ENCODE data around the gene MON1A. TPM values are rescaled to one million over a fixed set of nuclear protein-coding genes. Genes with fewer than 3 reads are reported as not detected.

Gene MON1A, protein sequence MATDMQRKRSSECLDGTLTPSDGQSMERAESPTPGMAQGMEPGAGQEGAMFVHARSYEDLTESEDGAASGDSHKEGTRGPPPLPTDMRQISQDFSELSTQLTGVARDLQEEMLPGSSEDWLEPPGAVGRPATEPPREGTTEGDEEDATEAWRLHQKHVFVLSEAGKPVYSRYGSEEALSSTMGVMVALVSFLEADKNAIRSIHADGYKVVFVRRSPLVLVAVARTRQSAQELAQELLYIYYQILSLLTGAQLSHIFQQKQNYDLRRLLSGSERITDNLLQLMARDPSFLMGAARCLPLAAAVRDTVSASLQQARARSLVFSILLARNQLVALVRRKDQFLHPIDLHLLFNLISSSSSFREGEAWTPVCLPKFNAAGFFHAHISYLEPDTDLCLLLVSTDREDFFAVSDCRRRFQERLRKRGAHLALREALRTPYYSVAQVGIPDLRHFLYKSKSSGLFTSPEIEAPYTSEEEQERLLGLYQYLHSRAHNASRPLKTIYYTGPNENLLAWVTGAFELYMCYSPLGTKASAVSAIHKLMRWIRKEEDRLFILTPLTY
- total RNA-seq (10 to 100 TPM; 16.4 to 17.3 TPM), polyA plus RNA-seq (ENCODE audit: insufficient read depth, low read depth, low replicate concordance) (23.9 TPM)
- long read RNA-seq, donor 1, partial matches to known transcripts = 0 of 2 reads
- long read RNA-seq, donor 1, other reads (novel, unspliced or antisense) = 0 of 2 reads
- long read RNA-seq, donor 2, partial matches to known transcripts = 0 of 1 reads
- long read RNA-seq, donor 2, other reads (novel, unspliced or antisense) = 0 of 1 reads

DNA sequence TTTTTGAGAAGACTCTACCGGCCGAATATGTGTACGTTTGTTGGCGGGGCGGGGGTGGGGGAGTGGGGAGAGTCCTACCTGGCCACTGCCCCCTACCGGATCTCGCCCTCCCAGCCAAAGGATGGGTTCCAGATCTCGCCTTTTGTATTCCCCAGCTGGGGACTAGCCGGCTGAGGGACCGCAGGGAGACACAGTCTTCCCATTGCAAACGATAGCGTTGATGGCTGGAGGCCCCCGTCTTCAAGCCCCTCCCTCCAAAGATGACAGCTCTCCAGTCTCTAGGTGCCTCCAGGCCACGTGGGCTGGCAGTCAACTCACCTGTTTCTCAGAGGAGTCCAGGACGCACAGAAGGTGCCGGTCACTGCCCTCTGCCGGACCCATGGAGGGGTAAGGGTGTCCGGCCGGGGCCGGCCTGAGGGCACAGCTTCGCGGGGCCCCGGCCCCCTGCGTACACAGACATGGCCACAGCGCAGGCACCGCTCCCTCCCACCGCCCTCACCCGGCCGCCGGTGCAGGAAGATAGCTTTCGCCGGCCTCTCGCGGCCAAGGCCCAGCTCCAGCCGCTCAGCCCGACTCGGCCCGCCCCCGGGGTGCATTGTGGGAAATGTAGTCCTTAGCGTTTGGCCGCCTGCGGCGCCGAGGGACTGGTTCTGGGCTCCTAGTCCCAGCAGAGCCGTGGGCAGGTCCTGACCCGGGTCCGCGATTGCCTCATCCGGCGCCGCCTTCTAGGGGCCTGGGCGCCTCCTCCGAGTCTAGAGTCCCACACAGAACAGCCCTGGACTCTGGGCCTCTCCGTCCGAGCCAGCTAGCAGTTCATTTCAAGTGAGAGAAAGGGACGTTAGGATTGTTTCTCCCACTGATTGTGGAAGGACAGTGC lies at the start of gene MON1A:
MON1A (minus strand) TSS at position 521 of the 877 bp plus-strand sequence. CDS start 16,465 bp downstream, outside the sequence.
- 1% methylated on average over 20 to 28 of the region's 56 CpGs for WGBS, 2 donors
- H3K27me3 ChIP-seq = no peaks in the 10 kb centered on the region
- H3K9me3 ChIP-seq = no peaks in the 10 kb centered on the region
- H3K4me3 ChIP-seq = peak within 1 kb of the TSS; percentile 70 to 93
- TF ChIP-seq, protein P1, sequence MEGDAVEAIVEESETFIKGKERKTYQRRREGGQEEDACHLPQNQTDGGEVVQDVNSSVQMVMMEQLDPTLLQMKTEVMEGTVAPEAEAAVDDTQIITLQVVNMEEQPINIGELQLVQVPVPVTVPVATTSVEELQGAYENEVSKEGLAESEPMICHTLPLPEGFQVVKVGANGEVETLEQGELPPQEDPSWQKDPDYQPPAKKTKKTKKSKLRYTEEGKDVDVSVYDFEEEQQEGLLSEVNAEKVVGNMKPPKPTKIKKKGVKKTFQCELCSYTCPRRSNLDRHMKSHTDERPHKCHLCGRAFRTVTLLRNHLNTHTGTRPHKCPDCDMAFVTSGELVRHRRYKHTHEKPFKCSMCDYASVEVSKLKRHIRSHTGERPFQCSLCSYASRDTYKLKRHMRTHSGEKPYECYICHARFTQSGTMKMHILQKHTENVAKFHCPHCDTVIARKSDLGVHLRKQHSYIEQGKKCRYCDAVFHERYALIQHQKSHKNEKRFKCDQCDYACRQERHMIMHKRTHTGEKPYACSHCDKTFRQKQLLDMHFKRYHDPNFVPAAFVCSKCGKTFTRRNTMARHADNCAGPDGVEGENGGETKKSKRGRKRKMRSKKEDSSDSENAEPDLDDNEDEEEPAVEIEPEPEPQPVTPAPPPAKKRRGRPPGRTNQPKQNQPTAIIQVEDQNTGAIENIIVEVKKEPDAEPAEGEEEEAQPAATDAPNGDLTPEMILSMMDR (IDR thresholded peaks at IDR 0.05) = no peak
- no peak for TF ChIP-seq POLR2A (IDR thresholded peaks at IDR 0.05)
- no peaks in the 10 kb centered on the region for H3K36me3 ChIP-seq (ENCODE audit: low read depth, missing control alignments)
- DNase-seq = peak; percentile 96
- intact Hi-C loops (cut with DNase I; ENCODE audit: low total_unique reads) = no loop called here
- peaks cover 16% of the 10 kb centered on the region for H3K4me1 ChIP-seq
- H3K27ac ChIP-seq = peak within 1 kb of the TSS; percentile 80 to 87

DNA sequence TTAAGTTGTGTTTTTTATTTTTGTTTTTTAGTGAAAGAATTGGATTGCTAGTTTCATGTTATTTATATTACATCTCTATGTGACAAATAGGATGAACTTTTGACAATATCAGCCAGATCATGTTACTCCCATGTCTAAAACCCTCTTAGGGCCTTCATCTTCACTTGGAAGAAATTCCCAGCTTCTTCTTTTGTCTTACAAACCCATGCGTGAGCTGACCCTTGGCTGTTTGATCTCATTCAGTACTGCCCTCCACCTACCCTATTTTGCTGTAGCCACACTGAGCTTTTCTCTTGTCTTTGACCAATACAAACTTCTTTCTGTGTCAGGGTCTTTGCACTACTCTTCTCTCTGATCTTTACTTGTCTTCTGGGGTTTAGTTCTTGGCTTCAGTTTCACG lies 47.3 kb upstream of the MON1A start:
- no peak for DNase-seq
- Histone ChIP-seq H3K27me3 (no peaks in the 10 kb centered on the region), H3K36me3 (ENCODE audit: low read depth, missing control alignments) (no peaks in the 10 kb centered on the region), H3K9me3 (no peaks in the 10 kb centered on the region), H3K4me3 (no peak overlapping the region), H3K4me1 (no peaks in the 10 kb centered on the region), H3K27ac (no peak overlapping the region)
- WGBS, 2 donors = 81 to 92% methylated on average over 2 of the region's 2 CpGs
- intact Hi-C loops (cut with DNase I; ENCODE audit: low total_unique reads) = no loop called here
- TF ChIP-seq, protein P1 (IDR thresholded peaks at IDR 0.05) = no peak
- TF ChIP-seq POLR2A (IDR thresholded peaks at IDR 0.05) = no peak

DNA sequence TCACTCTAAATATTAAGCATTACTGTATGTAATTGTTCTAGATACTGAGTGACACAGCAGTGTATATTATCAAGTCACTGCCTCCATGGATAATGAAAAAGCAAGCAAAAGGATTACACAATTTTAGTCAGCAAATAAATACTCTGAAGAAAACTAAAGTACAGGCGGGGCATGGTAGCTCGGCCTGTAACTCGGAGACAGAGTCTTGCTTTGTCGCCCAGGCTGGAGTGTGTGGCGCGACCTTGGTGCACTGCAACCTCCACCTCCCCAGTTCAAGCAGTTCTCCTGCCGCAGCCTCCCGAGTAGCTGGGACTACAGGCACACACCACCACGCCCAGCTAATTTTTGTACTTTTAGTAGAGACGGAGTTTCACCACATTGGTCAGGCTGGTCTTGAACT lies 43.0 kb upstream of the MON1A start:
- H3K4me1 ChIP-seq = peaks cover 14% of the 10 kb centered on the region
- no peak overlapping the region for H3K4me3 ChIP-seq
- intact Hi-C loops (cut with DNase I; ENCODE audit: low total_unique reads) = no loop called here
- H3K36me3 ChIP-seq (ENCODE audit: low read depth, missing control alignments) = no peaks in the 10 kb centered on the region
- no peaks in the 10 kb centered on the region for H3K27me3 ChIP-seq
- DNase-seq = no peak
- no peak for TF ChIP-seq POLR2A (IDR thresholded peaks at IDR 0.05)
- TF ChIP-seq, protein P1 (IDR thresholded peaks at IDR 0.05) = no peak
- H3K27ac ChIP-seq = no peak overlapping the region
- H3K9me3 ChIP-seq = no peaks in the 10 kb centered on the region
- WGBS, 2 donors = 86% methylated on average over 10 of the region's 10 CpGs

DNA sequence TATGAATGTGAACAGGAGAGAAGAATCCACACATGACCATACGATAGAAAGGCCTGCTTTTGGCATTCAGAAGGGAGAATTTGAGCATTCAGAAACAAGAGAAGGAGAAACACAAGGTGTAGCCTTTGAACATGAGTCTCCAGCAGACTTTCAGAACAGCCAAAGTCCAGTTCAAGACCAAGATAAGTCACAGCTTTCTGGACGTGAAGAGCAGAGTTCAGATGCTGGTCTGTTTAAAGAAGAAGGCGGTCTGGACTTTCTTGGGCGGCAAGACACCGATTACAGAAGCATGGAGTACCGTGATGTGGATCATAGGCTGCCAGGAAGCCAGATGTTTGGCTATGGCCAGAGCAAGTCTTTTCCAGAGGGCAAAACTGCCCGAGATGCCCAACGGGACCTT lies 38.7 kb upstream of the MON1A start:
- intact Hi-C loops (cut with DNase I; ENCODE audit: low total_unique reads) = no loop called here
- no peaks in the 10 kb centered on the region for H3K9me3 ChIP-seq
- WGBS, 2 donors = 81 to 83% methylated on average over 8 of the region's 8 CpGs
- H3K27me3 ChIP-seq = no peaks in the 10 kb centered on the region
- H3K4me1 ChIP-seq = peaks cover 34% of the 10 kb centered on the region
- no peak overlapping the region for H3K4me3 ChIP-seq
- no peaks in the 10 kb centered on the region for H3K36me3 ChIP-seq (ENCODE audit: low read depth, missing control alignments)
- peak overlapping the region in 1 of 2 donors; percentile 76 for H3K27ac ChIP-seq
- DNase-seq = no peak
- TF ChIP-seq, protein P1 (IDR thresholded peaks at IDR 0.05) = no peak
- TF ChIP-seq POLR2A (IDR thresholded peaks at IDR 0.05) = no peak
